ENCODE data around the gene MYT1. TPM values are rescaled to one million over a fixed set of nuclear protein-coding genes. Genes with fewer than 3 reads are reported as not detected.

The MYT1 gene
- polyA plus RNA-seq, 1 donor from 2014 or later = 35.8 TPM

DNA sequence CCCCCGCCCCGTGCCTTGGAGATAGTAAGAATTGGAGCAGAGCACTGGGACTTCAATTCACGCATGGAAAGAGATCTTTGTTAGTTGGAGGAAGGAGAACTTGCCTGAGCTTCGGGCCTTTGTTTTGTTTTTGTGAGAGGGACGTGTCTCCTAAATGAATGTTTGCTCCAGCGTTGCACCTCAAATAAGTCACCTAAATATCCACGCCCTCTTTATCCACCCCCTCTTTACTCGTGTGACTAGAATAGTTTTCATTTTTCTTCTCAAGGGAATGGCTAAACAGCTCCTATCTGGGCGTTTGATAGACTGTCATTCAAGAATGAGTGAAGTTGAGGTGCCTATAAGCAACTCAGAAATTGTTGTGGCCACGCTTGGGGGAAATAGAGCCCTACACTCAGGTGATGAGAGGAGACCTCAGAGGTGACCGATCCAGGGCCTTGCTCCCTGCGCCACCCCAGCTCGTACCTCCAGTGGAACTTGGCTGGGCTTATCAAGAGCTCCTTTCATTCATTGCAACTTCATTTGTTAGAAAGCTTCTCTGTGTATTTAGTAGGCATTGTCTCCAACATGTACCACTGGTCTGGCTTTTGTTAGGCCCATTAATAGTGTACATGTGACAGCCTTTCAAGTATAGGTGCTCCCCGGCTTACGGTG lies 92.2 kb downstream of the MYT1 start:
- H4K20me1 ChIP-seq (ENCODE audit: insufficient read depth) = no peaks in the 10 kb centered on the region
- H3F3A ChIP-seq (ENCODE audit: insufficient read depth, low read length, poor library complexity, severe bottlenecking) = no peaks in the 10 kb centered on the region
- H2AFZ ChIP-seq (ENCODE audit: low read depth, low read length) = no peak overlapping the region

DNA sequence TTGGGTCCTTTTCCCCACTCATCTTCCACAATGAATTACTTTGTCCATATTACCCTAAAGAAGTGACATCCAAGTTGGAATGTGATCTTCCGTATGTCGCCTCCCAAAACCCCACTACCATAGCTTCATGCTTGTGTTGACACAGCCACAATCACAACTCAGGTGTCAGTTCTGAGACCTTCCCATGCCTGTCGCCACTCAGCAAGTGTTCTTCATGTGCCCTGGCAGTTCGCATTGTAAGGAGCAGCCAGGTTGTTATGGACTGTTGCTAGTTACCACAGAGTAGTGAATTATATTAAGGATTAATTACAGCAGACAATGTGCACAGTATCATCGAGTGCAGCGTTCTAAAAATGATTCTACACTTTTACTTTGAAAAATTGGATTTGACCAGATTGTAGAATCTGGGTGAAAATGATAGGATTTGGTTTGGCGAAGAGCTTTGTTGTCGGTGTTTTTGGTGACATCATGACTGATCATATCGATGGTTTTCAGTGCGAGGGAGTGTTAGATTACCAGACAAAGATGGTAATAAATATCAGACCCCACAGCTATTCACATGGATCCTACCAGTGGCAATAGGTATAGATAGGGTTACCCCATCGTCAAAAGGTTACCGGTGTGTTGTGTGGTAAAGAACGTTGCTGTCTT lies 93.0 kb downstream of the MYT1 start:
- H3K4me2 ChIP-seq (ENCODE audit: low read length) = peak overlapping the region; percentile 93
- H3K27ac ChIP-seq (ENCODE audit: low read length) = no peak overlapping the region
- H3K4me3 ChIP-seq (ENCODE audit: low read length) = peak overlapping the region; percentile 76
- TF ChIP-seq EP300 (conservative IDR thresholded peaks at IDR 0.05; ENCODE audit: poor library complexity, severe bottlenecking) (no peak), TAF1 (IDR thresholded peaks at IDR 0.05; ENCODE audit: low read depth) (no peak), MXI1 (conservative IDR thresholded peaks at IDR 0.05; ENCODE audit: poor library complexity, severe bottlenecking) (no peak), RAD21 (conservative IDR thresholded peaks at IDR 0.05) (no peak), SMC3 (conservative IDR thresholded peaks at IDR 0.05; ENCODE audit: poor library complexity) (no peak), EZH2 (IDR thresholded peaks at IDR 0.05; ENCODE audit: borderline replicate concordance, insufficient read depth, low read length, poor library complexity, severe bottlenecking) (no peak)
- TF ChIP-seq, protein P1, sequence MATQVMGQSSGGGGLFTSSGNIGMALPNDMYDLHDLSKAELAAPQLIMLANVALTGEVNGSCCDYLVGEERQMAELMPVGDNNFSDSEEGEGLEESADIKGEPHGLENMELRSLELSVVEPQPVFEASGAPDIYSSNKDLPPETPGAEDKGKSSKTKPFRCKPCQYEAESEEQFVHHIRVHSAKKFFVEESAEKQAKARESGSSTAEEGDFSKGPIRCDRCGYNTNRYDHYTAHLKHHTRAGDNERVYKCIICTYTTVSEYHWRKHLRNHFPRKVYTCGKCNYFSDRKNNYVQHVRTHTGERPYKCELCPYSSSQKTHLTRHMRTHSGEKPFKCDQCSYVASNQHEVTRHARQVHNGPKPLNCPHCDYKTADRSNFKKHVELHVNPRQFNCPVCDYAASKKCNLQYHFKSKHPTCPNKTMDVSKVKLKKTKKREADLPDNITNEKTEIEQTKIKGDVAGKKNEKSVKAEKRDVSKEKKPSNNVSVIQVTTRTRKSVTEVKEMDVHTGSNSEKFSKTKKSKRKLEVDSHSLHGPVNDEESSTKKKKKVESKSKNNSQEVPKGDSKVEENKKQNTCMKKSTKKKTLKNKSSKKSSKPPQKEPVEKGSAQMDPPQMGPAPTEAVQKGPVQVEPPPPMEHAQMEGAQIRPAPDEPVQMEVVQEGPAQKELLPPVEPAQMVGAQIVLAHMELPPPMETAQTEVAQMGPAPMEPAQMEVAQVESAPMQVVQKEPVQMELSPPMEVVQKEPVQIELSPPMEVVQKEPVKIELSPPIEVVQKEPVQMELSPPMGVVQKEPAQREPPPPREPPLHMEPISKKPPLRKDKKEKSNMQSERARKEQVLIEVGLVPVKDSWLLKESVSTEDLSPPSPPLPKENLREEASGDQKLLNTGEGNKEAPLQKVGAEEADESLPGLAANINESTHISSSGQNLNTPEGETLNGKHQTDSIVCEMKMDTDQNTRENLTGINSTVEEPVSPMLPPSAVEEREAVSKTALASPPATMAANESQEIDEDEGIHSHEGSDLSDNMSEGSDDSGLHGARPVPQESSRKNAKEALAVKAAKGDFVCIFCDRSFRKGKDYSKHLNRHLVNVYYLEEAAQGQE (IDR thresholded peaks at IDR 0.05; ENCODE audit: borderline replicate concordance) = no peak
- TF ChIP-seq, protein P2, sequence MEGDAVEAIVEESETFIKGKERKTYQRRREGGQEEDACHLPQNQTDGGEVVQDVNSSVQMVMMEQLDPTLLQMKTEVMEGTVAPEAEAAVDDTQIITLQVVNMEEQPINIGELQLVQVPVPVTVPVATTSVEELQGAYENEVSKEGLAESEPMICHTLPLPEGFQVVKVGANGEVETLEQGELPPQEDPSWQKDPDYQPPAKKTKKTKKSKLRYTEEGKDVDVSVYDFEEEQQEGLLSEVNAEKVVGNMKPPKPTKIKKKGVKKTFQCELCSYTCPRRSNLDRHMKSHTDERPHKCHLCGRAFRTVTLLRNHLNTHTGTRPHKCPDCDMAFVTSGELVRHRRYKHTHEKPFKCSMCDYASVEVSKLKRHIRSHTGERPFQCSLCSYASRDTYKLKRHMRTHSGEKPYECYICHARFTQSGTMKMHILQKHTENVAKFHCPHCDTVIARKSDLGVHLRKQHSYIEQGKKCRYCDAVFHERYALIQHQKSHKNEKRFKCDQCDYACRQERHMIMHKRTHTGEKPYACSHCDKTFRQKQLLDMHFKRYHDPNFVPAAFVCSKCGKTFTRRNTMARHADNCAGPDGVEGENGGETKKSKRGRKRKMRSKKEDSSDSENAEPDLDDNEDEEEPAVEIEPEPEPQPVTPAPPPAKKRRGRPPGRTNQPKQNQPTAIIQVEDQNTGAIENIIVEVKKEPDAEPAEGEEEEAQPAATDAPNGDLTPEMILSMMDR (IDR thresholded peaks at IDR 0.05; ENCODE audit: poor library complexity, severe bottlenecking) = no peak

More for the DNA sequence above, 92.2 kb downstream of the MYT1 start:
- TF ChIP-seq, protein P1 (IDR thresholded peaks at IDR 0.05; ENCODE audit: borderline replicate concordance) = no peak
- no peak for TF ChIP-seq EP300 (conservative IDR thresholded peaks at IDR 0.05; ENCODE audit: poor library complexity, severe bottlenecking)
- TF ChIP-seq RAD21 (conservative IDR thresholded peaks at IDR 0.05) = no peak
- TF ChIP-seq SMC3 (conservative IDR thresholded peaks at IDR 0.05; ENCODE audit: poor library complexity) = no peak
- no peak for TF ChIP-seq POLR2AphosphoS5 (IDR thresholded peaks at IDR 0.05)
- TF ChIP-seq EZH2 (IDR thresholded peaks at IDR 0.05; ENCODE audit: borderline replicate concordance, insufficient read depth, low read length, poor library complexity, severe bottlenecking) = no peak
- no peak for TF ChIP-seq MXI1 (conservative IDR thresholded peaks at IDR 0.05; ENCODE audit: poor library complexity, severe bottlenecking)
- TF ChIP-seq, protein P2 (IDR thresholded peaks at IDR 0.05; ENCODE audit: poor library complexity, severe bottlenecking) = no peak
- no peak for TF ChIP-seq TAF1 (IDR thresholded peaks at IDR 0.05; ENCODE audit: low read depth)
- peak overlapping the region; percentile 76 for H3K4me3 ChIP-seq (ENCODE audit: low read length)
- H3K9ac ChIP-seq (ENCODE audit: low read length) = peak overlapping the region; percentile 84
- H3K9me2 ChIP-seq (ENCODE audit: insufficient read depth, low read length) = no peaks in the 10 kb centered on the region
- H3K36me3 ChIP-seq (ENCODE audit: insufficient read depth, low read length) = peaks cover 4% of the 10 kb centered on the region
- no peaks in the 10 kb centered on the region for H3K9me3 ChIP-seq (ENCODE audit: low read length)
- H3K79me2 ChIP-seq (replicated peaks; ENCODE audit: insufficient read depth, low read length) = peaks cover 50% of the 10 kb centered on the region
- H3K27me3 ChIP-seq (ENCODE audit: insufficient read depth, low read depth, low read length) = no peaks in the 10 kb centered on the region
- H3K27ac ChIP-seq (ENCODE audit: low read length) = peak overlapping the region; percentile 69
- peak overlapping the region; percentile 93 for H3K4me2 ChIP-seq (ENCODE audit: low read length)

More for the DNA sequence above, 93.0 kb downstream of the MYT1 start:
- Histone ChIP-seq H3K27me3 (ENCODE audit: insufficient read depth, low read depth, low read length) (no peaks in the 10 kb centered on the region), H3K36me3 (ENCODE audit: insufficient read depth, low read length) (peaks cover 4% of the 10 kb centered on the region), H3K79me2 (replicated peaks; ENCODE audit: insufficient read depth, low read length) (peaks cover 50% of the 10 kb centered on the region), H3K9me2 (ENCODE audit: insufficient read depth, low read length) (no peaks in the 10 kb centered on the region), H3F3A (ENCODE audit: insufficient read depth, low read length, poor library complexity, severe bottlenecking) (no peaks in the 10 kb centered on the region), H4K20me1 (ENCODE audit: insufficient read depth) (no peaks in the 10 kb centered on the region), H3K9me3 (ENCODE audit: low read length) (no peaks in the 10 kb centered on the region), H2AFZ (ENCODE audit: low read depth, low read length) (no peak overlapping the region), H3K9ac (ENCODE audit: low read length) (peak overlapping the region; percentile 84)

All from neural cell (in vitro differentiated cells).